GM21447 (cell line): ENCODE results near the gene LEKR1.
A peak's percentile ranks its signal among the peaks of the same experiment; 100 is the strongest.
"Not testable (repeated sequence)": the region's sequence is repeated elsewhere in the genome, so short reads cannot be mapped to it uniquely, and the experiment has no call there.

Source experiments
- ATAC-seq: cut with Tn5 transposase; IDR thresholded peaks from one replicate; pipeline ENCODE4 v1.9.1; 2021; ENCODE audit not compliant: unreplicated experiment

LEKR1 gene

DNA sequence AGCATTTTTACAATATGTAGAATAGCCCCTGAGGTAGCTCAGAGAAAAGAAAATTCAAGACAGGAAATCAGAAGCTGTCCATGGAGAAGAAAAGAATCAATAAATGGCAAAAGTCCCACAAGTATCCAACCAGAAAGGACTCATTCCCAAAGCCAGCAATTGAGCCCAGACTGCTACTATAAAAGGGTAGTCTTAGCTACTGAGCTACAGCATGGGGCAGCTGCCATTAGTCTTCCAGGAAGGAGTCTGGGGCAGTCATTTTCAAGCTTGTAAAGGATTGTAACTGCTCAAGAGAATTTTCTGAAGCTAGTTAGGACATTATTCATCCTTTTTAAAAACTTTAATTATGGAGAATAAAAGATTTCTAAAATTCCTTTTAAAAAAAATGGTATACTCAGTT, 10.5 kb downstream of the LEKR1 start:
- no peak for ATAC-seq

DNA sequence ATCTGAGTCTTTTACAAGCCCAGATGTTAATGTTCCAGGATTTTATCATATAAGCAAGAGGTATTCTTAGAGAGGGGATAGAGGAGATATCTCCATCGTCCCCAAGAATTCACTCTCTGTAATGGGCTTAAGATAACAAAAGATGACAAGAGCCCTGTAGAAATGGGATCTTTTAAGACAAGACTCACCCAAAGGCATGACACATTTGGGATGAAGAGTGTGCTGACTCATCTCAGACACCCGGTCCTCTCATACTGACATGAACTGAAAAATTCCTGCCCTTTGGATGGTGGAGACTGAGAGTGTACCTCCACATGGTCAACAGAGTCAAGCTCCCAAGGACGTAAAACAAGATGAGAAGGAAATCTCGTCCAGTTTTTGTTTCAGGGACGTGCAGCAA, 11.0 kb downstream of the LEKR1 start:
- ATAC-seq = no peak

DNA sequence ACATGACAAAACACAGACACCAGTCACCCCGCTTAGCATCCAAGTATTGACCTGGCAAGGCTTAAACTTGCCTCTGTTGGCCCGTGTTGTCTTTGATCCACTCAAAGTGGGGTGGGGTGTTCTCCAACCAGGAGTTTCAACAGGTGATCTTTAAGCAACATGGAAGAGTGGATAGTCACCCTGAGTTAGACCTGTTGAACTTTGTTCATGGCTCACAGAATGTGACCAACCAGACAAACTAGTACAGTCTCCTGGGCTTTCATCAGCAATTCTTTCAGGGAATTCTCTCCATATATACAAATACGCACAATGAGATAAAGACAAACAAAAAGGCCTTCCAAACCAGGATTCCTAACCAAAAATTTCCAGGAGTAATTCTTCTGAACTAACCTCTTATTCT, 11.9 kb downstream of the LEKR1 start:
- ATAC-seq = no peak

DNA sequence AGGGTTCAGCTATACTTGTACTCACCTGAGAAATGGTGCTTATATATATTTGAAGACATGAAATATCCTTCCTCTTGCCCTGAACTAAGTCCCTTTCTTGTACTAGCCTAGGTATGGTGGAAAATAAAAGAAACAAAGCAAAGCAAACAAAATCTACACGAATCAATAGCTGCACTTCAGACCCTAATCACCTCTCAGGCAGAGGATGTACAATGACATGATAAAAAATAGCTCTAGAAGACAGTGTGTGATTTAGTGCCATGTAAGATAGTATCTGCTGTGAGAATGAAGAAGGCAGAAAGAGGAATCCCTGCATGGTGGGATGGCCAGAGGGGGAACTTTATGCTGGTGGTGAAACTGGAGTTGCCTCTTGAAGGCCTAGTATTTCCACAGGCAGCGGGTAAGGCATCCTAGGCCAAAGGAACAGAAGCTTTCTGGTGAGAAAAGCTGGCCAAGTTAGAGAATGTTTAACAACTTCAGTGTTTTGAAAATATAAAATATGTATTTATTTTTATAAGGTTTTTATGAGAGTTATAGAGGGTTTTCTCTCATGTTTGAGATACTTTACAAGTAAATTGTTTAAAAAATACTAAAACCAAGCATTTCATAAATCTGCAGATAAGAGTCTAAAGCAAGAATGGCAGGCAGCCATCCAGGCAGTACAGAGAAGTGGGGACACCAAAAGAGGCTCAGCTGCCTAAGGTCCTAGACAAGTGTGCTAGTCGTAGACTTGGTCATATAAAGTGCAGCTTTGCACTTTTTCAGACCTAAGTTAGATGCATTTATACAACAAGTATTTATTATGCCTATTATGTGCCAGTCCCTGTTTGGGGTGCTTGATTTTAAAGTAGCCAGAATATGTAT, 14.9 kb downstream of the LEKR1 start:
- ATAC-seq = no peak

DNA sequence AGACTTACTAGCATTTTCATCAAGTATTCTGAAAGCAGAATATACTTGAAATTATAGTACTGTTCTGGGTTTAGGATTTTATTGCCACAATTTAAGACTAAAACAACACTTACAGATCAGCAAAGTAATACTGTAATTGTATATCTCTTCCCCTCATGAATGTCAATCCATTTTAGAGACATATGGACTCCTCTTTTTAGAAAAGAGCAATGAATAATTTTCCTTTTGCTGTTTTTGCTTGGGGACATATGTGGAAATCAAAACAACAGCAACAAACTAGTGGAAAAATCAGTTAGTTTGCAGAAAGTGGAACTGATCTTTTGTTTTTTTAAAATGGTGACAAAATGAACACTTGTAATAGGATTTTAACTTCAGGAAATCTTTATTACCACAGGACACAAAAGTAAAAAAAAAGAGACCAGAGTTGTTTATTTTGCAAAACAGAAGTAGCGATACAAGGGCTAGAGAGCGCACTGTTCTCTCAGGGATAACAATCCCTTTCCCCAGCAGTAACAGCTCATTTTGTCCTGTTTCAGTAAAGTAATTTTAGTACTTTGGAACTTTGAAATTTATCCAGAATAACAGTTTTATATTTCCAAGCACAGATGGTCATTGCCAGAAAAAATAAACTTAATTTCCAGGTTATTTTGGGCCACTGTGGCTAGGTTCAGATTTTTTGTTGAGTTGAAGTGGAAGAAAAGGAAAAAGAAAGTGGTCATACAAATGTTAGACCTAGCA, 17.1 kb downstream of the LEKR1 start:
- ATAC-seq = no peak

DNA sequence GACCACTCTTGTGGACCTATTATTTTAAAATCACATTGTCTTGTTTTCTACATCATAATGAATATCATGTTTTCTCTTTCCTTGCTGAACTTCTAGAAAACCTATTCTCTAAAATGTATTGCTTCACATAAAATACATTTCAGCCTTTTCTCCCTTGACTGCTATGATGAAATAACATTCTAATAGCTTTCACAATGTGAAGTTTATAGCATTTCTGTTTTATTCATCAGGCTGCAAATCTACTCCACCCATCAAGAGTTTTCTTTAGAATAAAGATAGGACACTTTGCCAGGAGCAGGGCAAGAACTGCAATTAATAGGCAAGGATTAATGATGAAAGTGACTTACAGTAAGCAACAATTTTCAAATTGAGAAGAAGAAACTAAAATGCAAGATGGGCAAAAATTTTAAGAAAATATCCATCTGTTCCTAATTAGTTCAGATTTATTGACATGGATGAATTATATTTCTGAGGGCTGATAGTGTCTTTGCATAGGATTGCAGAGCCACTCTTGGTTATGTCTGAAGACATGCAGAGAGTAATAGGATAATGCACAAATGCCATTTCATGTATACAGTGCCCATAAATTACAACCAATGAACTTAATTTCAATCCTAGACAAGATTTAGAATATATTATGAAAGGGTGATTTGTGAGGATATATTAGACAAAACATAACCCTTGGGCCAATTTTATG, 21.7 kb downstream of the LEKR1 start:
- no peak for ATAC-seq

DNA sequence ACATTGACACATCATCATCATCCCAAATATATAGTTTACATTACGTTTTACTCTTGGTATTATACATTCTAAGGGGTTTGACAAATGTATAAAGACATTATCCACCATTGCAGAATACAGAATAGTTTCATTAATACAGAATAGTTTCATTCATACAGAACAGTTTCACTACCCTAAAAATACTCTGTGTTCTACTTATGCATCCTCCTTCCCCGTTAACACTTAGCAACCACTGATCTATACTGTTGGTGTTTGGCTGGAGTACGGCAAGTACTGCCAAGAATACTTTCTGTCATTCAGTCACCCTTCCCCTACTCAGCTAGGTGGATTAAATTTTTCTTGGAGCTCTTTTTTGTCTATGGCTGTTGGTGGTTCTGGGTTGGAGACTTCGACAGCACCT, 33.4 kb downstream of the LEKR1 start:
- peak; percentile 95 for ATAC-seq

DNA sequence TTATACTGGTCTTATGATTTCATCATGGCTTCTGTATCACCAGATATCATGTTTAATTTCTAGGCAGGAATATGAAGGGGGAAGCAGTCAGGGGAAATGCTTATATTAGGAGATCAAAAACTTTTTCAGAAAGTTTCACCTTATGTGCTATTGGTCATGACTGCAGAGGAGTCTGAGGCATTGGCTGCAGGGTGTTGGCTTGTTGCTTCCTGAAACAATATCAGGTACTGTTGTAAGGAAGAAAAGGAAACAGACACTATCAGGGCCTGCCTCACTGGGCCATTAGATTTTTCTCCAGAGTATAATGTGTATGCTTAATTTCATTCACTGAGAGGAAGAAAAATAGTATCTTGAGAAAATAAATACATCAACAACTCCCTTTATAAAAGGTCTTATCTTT, 34.7 kb downstream of the LEKR1 start:
- no peak for ATAC-seq

DNA sequence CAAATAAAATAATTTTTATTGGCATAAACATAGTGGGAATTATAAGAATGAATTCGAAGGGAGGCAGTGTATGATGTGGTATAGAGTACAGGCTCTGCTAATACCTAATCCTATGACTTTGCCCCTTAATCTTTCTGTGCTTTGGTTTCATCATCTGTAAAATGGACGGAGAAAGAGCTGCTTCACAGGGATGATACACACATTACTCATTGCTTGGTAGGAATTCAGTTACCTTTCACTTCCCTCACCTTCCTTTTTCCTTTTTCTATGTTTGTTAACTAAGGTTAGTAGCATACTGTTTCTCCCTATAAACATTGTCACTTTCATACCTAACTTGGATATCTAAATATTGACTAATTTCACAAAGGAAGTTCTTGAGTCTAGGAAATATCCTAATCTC, 36.2 kb downstream of the LEKR1 start:
- ATAC-seq = no peak

DNA sequence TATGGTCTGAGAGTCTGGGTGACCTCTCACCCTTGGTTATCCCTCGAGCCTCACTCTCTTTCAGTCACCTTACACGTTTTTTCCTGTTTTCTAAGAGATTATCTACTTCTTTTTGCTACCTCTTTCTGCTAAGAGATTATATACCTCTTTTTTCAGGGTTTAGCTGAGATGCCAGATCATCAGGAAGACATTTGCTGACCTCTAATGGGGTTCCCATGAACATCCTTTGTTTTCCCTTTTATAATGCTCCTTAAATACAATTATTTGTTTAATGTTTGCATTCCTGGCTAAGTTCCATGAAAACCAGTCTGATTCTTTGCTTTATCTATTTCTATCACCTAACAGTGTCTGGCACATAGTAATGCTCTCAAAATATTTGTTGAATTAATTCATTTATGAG, 39.6 kb downstream of the LEKR1 start:
- no peak for ATAC-seq

DNA sequence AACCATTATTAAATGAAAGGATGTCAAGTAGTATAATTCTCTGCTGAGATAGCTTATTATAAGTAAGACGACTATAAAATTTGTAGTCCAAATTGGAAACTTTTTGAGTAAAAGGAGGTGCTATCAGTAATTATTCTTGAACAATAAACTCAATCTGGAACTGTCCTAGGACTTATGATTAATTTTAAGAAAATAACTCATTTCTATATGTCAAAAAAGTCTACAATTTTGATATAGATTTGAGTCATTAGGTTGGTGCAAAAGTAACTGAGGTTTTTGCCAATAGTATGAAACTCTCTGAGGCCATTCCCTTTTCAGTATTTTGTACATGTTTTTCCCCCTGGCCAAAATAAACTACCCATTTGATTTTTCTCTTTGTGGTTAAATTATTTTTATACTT, 41.0 kb downstream of the LEKR1 start:
- no peak for ATAC-seq

DNA sequence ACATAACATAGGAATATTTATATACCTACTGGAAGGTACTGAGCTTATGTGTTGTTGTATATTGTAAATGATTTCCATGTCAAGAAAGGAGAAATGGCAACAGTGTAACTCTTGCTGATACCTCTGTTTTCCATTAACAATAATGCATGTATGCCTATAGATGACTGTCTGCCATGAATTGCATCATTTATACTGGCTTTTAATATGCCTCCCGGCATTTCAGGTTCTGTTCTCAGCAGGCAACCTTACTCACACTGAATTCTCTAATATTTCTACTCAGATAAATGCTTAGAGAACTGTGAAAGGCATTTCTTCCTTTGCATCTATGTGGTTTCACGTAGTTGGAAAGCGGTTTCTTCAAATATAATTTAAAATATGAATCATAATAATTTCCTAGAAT, 41.8 kb downstream of the LEKR1 start:
- no peak for ATAC-seq

DNA sequence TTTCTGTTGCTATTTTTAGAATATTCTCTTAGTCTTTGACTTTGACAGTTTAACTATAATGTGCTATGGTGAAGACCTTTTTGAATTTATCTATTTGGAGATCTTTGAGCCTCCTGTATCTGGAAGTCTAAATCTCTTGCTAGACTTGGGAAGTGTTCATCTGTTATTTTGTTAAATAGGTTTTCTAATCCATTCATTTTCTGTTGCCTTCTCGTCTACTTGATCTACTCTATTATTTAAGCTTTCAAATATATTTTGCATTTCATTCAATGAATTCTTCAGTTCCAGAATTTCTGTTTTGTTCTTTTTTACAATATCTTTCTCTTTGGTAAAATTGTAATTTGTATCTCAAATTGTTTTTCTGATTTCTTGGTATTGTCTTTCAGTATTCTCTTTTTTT, 47.8 kb downstream of the LEKR1 start:
- ATAC-seq = no peak

DNA sequence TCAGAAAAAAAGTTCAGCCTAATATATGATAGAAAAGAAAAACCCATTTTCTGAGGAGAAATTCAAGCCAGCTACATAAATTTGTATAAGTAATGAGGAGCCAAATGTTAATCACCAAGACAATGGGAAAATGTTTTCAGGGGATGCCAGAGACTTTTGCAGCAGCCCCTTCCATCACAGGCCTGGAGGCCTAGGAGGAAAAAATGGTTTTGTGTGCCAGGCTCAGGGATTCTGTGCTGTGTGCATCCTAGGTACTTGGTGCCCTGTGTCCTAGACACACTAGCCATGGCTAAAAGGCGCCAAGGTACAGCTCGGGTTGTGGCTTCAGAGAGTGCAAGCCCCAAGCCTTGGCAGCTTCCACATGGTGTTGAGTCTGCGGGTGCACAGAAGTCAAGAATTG, 53.3 kb downstream of the LEKR1 start:
- not testable (repeated sequence) for ATAC-seq

DNA sequence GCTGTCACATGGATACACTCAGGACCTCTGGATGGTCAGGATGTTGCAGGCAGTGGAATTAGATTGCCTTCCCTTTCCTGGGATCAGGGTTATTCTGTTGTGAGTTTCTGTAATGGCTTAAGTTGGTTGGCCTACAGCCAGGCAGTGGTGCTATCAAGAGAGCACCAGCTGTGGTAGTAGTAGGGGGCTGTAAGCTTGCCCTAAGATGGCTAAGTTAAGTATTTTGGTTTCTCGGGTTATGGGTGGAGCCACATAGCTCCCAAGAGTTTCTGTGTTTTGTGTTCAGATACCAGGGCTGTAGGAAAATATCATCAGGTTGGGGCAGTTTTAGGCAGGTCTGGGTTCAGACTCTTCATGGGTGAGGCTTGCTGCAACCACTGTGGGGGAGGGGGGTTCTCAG, 59.6 kb downstream of the LEKR1 start:
- ATAC-seq = no peak

DNA sequence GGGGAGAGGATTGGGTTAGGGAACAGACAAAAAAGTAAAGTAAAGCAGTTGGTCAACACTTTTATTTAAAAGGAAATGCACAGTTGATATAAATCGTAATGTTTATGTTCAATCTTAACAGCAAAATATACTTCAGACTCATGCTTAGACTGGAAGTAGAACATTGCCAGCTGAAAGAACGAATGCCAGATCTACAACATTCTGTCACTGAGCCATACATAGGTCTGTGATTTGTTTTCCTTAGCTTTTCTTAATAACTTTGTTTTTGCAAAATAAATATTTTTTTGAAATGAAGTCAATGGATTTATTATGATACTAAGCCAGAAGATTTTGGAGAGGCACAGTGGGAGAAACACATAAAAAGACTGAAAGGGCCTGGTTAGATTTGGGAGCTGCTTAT, 62.0 kb downstream of the LEKR1 start:
- no peak for ATAC-seq

DNA sequence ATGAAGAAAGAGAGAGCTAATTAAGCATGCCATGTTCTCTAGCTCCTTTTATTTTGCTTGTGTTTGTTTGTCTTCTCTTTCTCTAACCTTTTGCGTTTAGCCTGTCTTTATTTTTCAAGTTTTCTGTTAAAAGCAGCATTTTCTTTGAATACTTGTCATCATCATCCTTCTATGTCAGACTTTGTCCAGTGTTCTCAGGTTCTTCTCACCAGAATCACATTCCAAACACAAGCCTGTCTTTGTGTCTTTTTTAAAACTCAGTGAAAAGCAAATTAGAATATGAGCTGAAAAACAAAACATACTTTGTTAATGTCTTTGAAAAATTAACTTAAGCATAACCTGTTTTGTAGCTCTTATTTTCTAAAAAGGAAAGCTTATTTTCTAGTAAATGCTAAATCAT, 62.4 kb downstream of the LEKR1 start:
- ATAC-seq = no peak

DNA sequence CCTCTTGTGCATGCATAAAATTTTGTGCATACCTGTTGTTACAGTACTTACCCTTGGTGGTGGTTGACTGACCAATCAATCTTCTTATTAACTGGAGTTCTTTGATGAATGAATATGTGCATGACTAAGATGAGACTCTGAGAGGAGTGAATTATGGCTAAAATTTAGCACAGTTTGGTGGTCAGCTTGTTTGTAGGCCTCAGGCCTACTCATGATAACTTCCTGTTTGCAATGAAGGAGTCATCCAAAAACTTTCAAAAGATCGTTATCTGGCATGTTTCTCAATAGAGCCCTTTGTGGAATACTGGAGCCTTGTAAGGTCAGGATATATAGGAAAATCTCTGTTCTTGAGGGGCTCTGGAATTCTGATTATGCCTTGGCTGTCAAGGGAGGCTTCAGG, 66.5 kb downstream of the LEKR1 start:
- no peak for ATAC-seq

DNA sequence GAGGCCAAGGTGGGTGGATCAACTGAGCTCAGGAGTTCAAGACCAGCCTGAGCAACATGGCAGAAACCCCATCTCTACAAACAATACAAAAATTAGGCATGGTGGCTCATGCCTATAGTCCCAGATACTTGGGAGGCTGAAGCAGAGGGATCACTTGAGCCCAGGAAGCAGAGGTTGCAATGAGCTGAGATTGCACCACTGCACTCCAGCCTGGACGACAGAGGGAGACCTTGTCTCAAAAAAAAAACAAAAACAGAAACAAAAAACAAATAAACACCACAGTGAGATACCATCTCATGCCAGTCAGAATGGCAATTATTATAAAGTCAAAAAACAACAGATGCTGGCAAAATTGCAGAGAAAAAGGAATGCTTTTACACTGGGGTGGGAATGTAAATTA, 69.2 kb downstream of the LEKR1 start:
- not testable (repeated sequence) for ATAC-seq

DNA sequence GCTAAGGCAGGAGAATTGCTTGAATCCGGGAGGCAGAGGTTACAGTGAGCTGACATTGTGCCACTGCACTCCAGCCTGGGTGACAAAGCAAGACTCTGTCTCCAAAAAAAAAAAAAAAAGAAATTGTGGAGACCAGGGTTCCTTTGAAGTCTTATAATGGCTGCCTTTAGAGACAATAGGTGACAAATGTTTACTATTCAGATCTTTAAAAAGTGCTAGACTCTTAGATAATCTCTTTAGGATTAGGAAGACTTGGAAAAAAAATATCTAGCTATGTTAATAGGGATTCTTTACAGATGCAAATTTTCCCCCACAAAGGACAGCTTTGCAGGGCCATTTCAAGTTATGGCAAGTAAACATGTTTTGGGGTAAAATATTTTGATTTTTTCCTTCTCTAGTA, 71.7 kb downstream of the LEKR1 start:
- not testable (repeated sequence) for ATAC-seq

DNA sequence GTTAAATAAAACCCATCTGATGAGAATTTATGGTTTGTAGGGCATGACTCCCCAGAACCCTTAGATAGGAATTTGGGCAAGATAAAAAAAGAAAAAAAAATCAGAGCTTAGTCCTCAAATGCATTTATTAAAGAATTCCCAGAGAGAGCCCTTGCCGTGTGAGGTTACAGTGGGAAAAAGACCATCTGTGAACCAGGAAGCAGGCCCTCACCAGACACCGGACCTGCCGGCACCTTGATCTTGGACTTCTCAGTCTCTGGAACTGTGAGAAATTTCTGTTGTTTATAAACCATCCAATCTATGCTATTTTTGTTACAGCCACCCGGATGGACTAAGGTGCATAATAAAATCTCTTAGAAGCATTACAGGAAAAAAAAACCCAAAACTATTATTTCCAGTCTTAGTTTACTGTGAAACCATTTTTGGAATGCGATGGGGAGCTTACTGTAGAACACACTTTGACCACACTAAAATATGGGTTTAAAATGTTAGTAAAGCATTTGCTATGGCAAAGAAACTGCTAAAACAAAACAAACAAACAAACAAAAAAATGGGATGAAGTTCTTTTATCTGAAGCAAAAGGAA, 72.2 kb downstream of the LEKR1 start:
- no peak for ATAC-seq

DNA sequence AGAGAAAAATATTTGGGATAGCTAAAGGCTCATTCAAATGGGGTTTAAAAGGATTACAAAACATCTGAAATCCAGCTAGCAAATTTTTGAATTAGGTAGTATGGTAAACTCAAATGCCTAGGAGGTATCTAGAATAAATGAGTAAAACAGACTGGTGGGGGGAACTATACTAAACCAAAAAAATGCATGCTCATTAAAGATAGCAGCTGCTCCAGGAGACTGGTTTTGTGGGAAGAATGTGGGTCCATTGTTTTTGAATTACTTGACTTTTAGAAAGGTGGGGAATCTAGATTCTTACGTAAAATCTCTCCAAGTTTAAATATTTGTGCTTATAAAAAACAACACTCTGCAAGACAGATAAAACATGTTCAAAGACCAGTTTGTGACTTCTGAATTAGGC, 73.8 kb downstream of the LEKR1 start:
- ATAC-seq = no peak
